ENCODE measurements around the gene IGF1R.

IGF1R gene

GRCh38 chr15:98943601-98944151 is 295.3 kb downstream of the IGF1R start:
- H3K9me3 ChIP-seq: no peaks in the 10 kb centered on the region
- no peaks in the 10 kb centered on the region for H3K4me1 ChIP-seq
- H3K4me3 ChIP-seq (ENCODE audit: low read depth, low read length): no peak overlapping the region
- DNase-seq: no peak
- peaks cover 85% of the 10 kb centered on the region for H3K36me3 ChIP-seq
- TF ChIP-seq CTCF (IDR thresholded peaks at IDR 0.05; ENCODE audit: low read depth, low read length): no peak
- H3K27me3 ChIP-seq: no peaks in the 10 kb centered on the region

- Histone ChIP-seq H3K36me3 (peaks cover 80% of the 10 kb centered on the region), H3K27me3 (no peaks in the 10 kb centered on the region), H3K9me3 (no peaks in the 10 kb centered on the region), H3K4me3 (ENCODE audit: low read depth, low read length) (no peak overlapping the region), H3K4me1 (no peaks in the 10 kb centered on the region)
- TF ChIP-seq CTCF (IDR thresholded peaks at IDR 0.05; ENCODE audit: low read depth, low read length): no peak
- DNase-seq: no peak
Observed at GRCh38 chr15:98946301-98947255, 298.2 kb downstream of the IGF1R start.

GRCh38 chr15:98948456-98948855 is 300.1 kb downstream of the IGF1R start:
- Histone ChIP-seq H3K4me1 (no peaks in the 10 kb centered on the region), H3K4me3 (ENCODE audit: low read depth, low read length) (no peak overlapping the region), H3K36me3 (peaks cover 76% of the 10 kb centered on the region), H3K27me3 (no peaks in the 10 kb centered on the region), H3K9me3 (no peaks in the 10 kb centered on the region)
- DNase-seq: no peak
- TF ChIP-seq CTCF (IDR thresholded peaks at IDR 0.05; ENCODE audit: low read depth, low read length): no peak

- H3K4me1 ChIP-seq: no peaks in the 10 kb centered on the region
- no peak overlapping the region for H3K4me3 ChIP-seq (ENCODE audit: low read depth, low read length)
- peaks cover 76% of the 10 kb centered on the region for H3K36me3 ChIP-seq
- H3K9me3 ChIP-seq: no peaks in the 10 kb centered on the region
- no peaks in the 10 kb centered on the region for H3K27me3 ChIP-seq
- TF ChIP-seq CTCF (IDR thresholded peaks at IDR 0.05; ENCODE audit: low read depth, low read length): no peak
- DNase-seq: no peak
Observed at GRCh38 chr15:98948941-98949340, 300.6 kb downstream of the IGF1R start.

- no peak for TF ChIP-seq CTCF (IDR thresholded peaks at IDR 0.05; ENCODE audit: low read depth, low read length)
- Histone ChIP-seq H3K4me1 (no peaks in the 10 kb centered on the region), H3K27me3 (no peaks in the 10 kb centered on the region), H3K4me3 (ENCODE audit: low read depth, low read length) (no peak overlapping the region), H3K36me3 (peaks cover 74% of the 10 kb centered on the region), H3K9me3 (no peaks in the 10 kb centered on the region)
- DNase-seq: no peak
Observed at GRCh38 chr15:98949624-98950023, 301.3 kb downstream of the IGF1R start.

GRCh38 chr15:98950248-98950647 is 301.9 kb downstream of the IGF1R start:
- no peaks in the 10 kb centered on the region for H3K9me3 ChIP-seq
- no peaks in the 10 kb centered on the region for H3K27me3 ChIP-seq
- H3K4me1 ChIP-seq: no peaks in the 10 kb centered on the region
- no peak for DNase-seq
- peaks cover 74% of the 10 kb centered on the region for H3K36me3 ChIP-seq
- H3K4me3 ChIP-seq (ENCODE audit: low read depth, low read length): no peak overlapping the region
- no peak for TF ChIP-seq CTCF (IDR thresholded peaks at IDR 0.05; ENCODE audit: low read depth, low read length)

Measured in BE2C (cell line).